K562 (cell line): ENCODE data around the gene LGALS13. TPM values are rescaled to one million over a fixed set of nuclear protein-coding genes. Genes with fewer than 3 reads are reported as not detected.

ENCODE experiments used
- ATAC-seq: fragments of 200-7000 bp; cut with Tn5 transposase; 3 replicates; pipeline ENCODE4 v1.9.1; 2020; ENCODE audit warnings: moderate library complexity
- BruUV-seq: library from RNA; stranded (reverse); fragments of 400-500 nt; replicated peaks from 2 replicates; lab custom pipeline; 2021; lab: Mats Ljungman, UMichigan
- CTCF ChIA-PET: fragments of 300-600 bp; formaldehyde crosslinking; extraction: SDS; loops from one replicate; lab custom pipeline; 2021; ENCODE audit warnings: low intra/inter-chr PET ratio; lab: Yijun Ruan, JAX
- POLR2A ChIA-PET: fragments of 300-600, 350-650 bp; sonication (Branson Sonifier 250); formaldehyde crosslinking; extraction: SDS; loops from one replicate; lab custom pipeline; 2021; ENCODE audit warnings: antibody characterized with exemption, inconsistent platforms; lab: Yijun Ruan, JAX
- DNase-seq, 4 experiments: peaks; one replicate each; pipeline versions ENCODE4 v3.0.0 to v3.0.0-alpha.2; 2011 to 2018; ENCODE audit warnings: low spot score in 3 of 4, mixed read lengths in 3 of 4; ENCODE audit errors: extremely low read depth in 1 of 4
- FAIRE-seq: peaks from 2 replicates; lab custom pipeline; 2011; peaks lifted over from hg19 to GRCh38; lab: Jason Lieb, UNC
- H2AFZ ChIP-seq: 2 replicates; pipeline ENCODE4 v1.6.0; 2011; ENCODE audit warnings: low read depth, low read length, control low read depth, inconsistent platforms
- H3K27ac ChIP-seq: fragments of 200-600 bp; 3 replicates; pipeline ENCODE4 v1.8.0; 2011; ENCODE audit warnings: low read depth, mild to moderate bottlenecking, control low read depth, inconsistent platforms, low read length, moderate library complexity, mixed read lengths; ENCODE audit errors: extremely low read depth
- H3K27me3 ChIP-seq, 2 experiments: fragments of 300-600 bp in 1 of 2; 2 replicates in 1 of 2; 3 replicates in 1 of 2; pipeline versions ENCODE4 v1.6.0 to v1.8.0; 2011; ENCODE audit warnings: inconsistent platforms in 2 of 2, low read length in 2 of 2, mild to moderate bottlenecking in 1 of 2, mixed read lengths in 1 of 2, moderate library complexity in 1 of 2; ENCODE audit not compliant: control insufficient read depth in 2 of 2, insufficient read depth in 2 of 2
- H3K36me3 ChIP-seq: fragments of 300-600 bp; 3 replicates; pipeline ENCODE4 v1.8.0; 2011; ENCODE audit warnings: mild to moderate bottlenecking, low read length, inconsistent platforms; ENCODE audit not compliant: control insufficient read depth, insufficient read depth
- H3K4me1 ChIP-seq, 2 experiments: fragments of 200-600 bp in 1 of 2; replicated peaks in 1 of 2; 2 replicates in 1 of 2; 3 replicates in 1 of 2; pipeline versions ENCODE4 v1.5.1 to v1.8.0; 2011; ENCODE audit warnings: inconsistent platforms in 2 of 2, low read length in 2 of 2, mild to moderate bottlenecking in 1 of 2, mixed read lengths in 1 of 2, moderate library complexity in 1 of 2; ENCODE audit not compliant: control insufficient read depth in 2 of 2, insufficient read depth in 2 of 2
- H3K4me2 ChIP-seq: 2 replicates; pipeline ENCODE4 v1.6.1; 2011; ENCODE audit warnings: low read length, control low read depth, inconsistent platforms, mixed read lengths; ENCODE audit not compliant: insufficient read depth
- H3K4me3 ChIP-seq: fragments of 200-600 bp; sonication (generic), shearing (Covaris generic); 2 replicates; pipeline ENCODE4 v1.5.1; 2016; ENCODE audit warnings: control low read depth, inconsistent platforms
- H3K79me2 ChIP-seq: fragments of 200-600 bp; 3 replicates; pipeline ENCODE4 v1.8.0; 2011; ENCODE audit warnings: low read length, inconsistent platforms; ENCODE audit not compliant: control insufficient read depth, insufficient read depth
- H3K9ac ChIP-seq, 2 experiments: 2 replicates each; pipeline versions ENCODE4 v1.6.0 to v1.6.1; 2011; ENCODE audit warnings: low read depth in 2 of 2, low read length in 2 of 2, control low read depth in 1 of 2, inconsistent platforms in 1 of 2, mild to moderate bottlenecking in 1 of 2, mixed read lengths in 1 of 2; ENCODE audit not compliant: insufficient read depth in 1 of 2
- H3K9me1 ChIP-seq: one replicate; pipeline ENCODE4 v1.6.0; 2011; ENCODE audit warnings: inconsistent platforms, mild to moderate bottlenecking, low read length, moderate library complexity; ENCODE audit not compliant: control insufficient read depth, insufficient read depth
- H3K9me3 ChIP-seq: replicated peaks from 2 replicates; pipeline ENCODE4 v1.5.1; 2011; ENCODE audit warnings: low read depth, low read length, inconsistent platforms; ENCODE audit not compliant: control insufficient read depth, insufficient read depth
- H4K20me1 ChIP-seq: replicated peaks from 2 replicates; pipeline ENCODE4 v1.6.1; 2011; ENCODE audit warnings: low read length, inconsistent platforms, mixed read lengths; ENCODE audit not compliant: control insufficient read depth, insufficient read depth
- CTCFL ChIP-seq: IDR thresholded peaks from 2 replicates; pipeline ENCODE4 v1.6.1; 2011; ENCODE audit warnings: borderline replicate concordance, low read depth, mild to moderate bottlenecking, moderate library complexity, low read length; ENCODE audit not compliant: insufficient read depth, poor library complexity, severe bottlenecking
- E2F8 ChIP-seq: fragments of 450-650 bp; IDR thresholded peaks from 2 replicates; pipeline ENCODE4 v1.7.1; 2018; ENCODE audit warnings: mild to moderate bottlenecking, low read depth; ENCODE audit not compliant: partially characterized antibody
- ELF2 ChIP-seq: fragments of 250-450 bp; sonication (Bioruptor Pico); IDR thresholded peaks from 2 replicates; pipeline ENCODE4 v1.5.0; 2021; ENCODE audit warnings: mild to moderate bottlenecking
- KAT8 ChIP-seq: fragments of 450-650 bp; IDR thresholded peaks from 2 replicates; pipeline ENCODE4 v1.6.1; 2016; ENCODE audit warnings: low read depth, mild to moderate bottlenecking
- SRSF7 ChIP-seq: fragments of 200-400 bp; formaldehyde crosslinking; optimal IDR thresholded peaks from 2 replicates; pipeline ENCODE3; 2017; ENCODE audit warnings: mild to moderate bottlenecking, low read depth, low read length
- ZNF407 ChIP-seq: fragments of 450-650 bp; IDR thresholded peaks from 2 replicates; pipeline ENCODE4 v1.6.1; 2016; ENCODE audit warnings: low read depth
- ZNF639 ChIP-seq, 2 experiments: fragments of 200-800 bp in 1 of 2; sonication (Bioruptor generic) in 1 of 2; sonication (generic) in 1 of 2; formaldehyde crosslinking in 1 of 2; IDR thresholded peaks in 1 of 2; conservative IDR thresholded peaks in 1 of 2; 2 replicates each; pipeline versions ENCODE4 v1.5.0 to v1.6.1; 2016 to 2020; ENCODE audit warnings: missing compliant biosample characterization in 1 of 2, missing genetic modification characterization in 1 of 2, missing genetic modification reagents in 1 of 2
- WGBS: fragments of 100-300 bp; shearing (Covaris generic); methylation state at CpG from one replicate; pipeline ENCODE4 v1.1.6; 2016; ENCODE audit warnings: low coverage, mixed read lengths; ENCODE audit not compliant: insufficient coverage; ENCODE audit errors: missing lambda C conversion rate; 5-methylcytosine and 5-hydroxymethylcytosine counted together
- in situ Hi-C: fragments of 300-500 bp; cut with MboI; formaldehyde crosslinking; loops from 4 replicates; pipeline ENCODE4 v1.15.0; 2018; ENCODE audit warnings: inconsistent platforms, mixed read lengths
- intact Hi-C: fragments of 100-400 bp; cut with micrococcal nuclease; formaldehyde crosslinking; loops from 2 replicates; pipeline ENCODE4 v1.14.2; 2022
- polyA plus RNA-seq, 8 experiments: library from polyadenylated mRNA; depleted of rRNA in 4 of 8; stranded (reverse) in 5 of 8; unstranded in 3 of 8; fragments of >200 nt; fragmentation: Nextera tagmentation in 2 of 8; fragmentation: Illumina TruSeq in 1 of 8; extraction: Ambion mirVana in 2 of 8; extraction: Trizol in 1 of 8; gene quantifications; 2 replicates each; pipeline versions ENCODE4 v1.2.1 to v1.2.3, GENCODE V29; 2011 to 2014; ENCODE audit warnings: inconsistent platforms in 1 of 8, missing spikeins in 1 of 8
- total RNA-seq, 7 experiments: library from RNA; depleted of rRNA in 6 of 7; stranded (reverse); fragments of >200 nt in 6 of 7; fragmentation: Illumina TruSeq in 2 of 7; extraction: Trizol in 2 of 7; gene quantifications; 2 replicates each; pipeline versions ENCODE4 v1.2.1 to v1.2.3, GENCODE V29; 2011 to 2021; ENCODE audit warnings: low replicate concordance in 1 of 7

Gene LGALS13
- total and polyA plus RNA-seq, 9 of the 15 experiments (the other 6 are each of a cell fraction or from before 2014, with no cell fraction given) = 0.11 to 0.43 TPM; not detected in 7

- Histone ChIP-seq H3K4me2 (no peak overlapping the region), H3K36me3 (no peaks in the 10 kb centered on the region), H3K9me3 (no peaks in the 10 kb centered on the region), H3K9me1 (no peaks in the 10 kb centered on the region), H3K27me3 (peaks cover 16 to 24% of the 10 kb centered on the region in 2 experiments), H3K9ac (no peak overlapping the region), H2AFZ (no peak overlapping the region), H3K79me2 (no peaks in the 10 kb centered on the region), H3K4me1 (no peaks in the 10 kb centered on the region), H4K20me1 (no peaks in the 10 kb centered on the region), H3K27ac (no peak overlapping the region), H3K4me3 (no peak overlapping the region)
- DNase-seq (no peak), ATAC-seq (no peak), FAIRE-seq (no peak)
- BruUV-seq = no TSS peak
- in situ Hi-C loops = no loop called here
- ChIA-PET CTCF (no interaction called here), POLR2A (no interaction called here)
- WGBS = 2% methylated on average over 9 of the region's 9 CpGs
- intact Hi-C loops = no loop called here
- TF ChIP-seq E2F8 = no peak
- no peak for TF ChIP-seq ELF2
- TF ChIP-seq ZNF639 (CRISPR knock-in tag; conservative IDR thresholded peaks at IDR 0.05 in 1 of 2, IDR thresholded peaks at IDR 0.05 in 1 of 2) = no peak
- TF ChIP-seq KAT8 = no peak
- TF ChIP-seq SRSF7 = no peak
- TF ChIP-seq ZNF407 = no peak
- no peak for TF ChIP-seq CTCFL
Measured at GRCh38 chr19:39607021-39607420, 4.7 kb downstream of the LGALS13 start.
